K562 (cell line): ENCODE measurements around the gene GPR32. TPM values are rescaled to one million over a fixed set of nuclear protein-coding genes. Genes with fewer than 3 reads are reported as not detected.

Experiments used
- ATF6 ChIP-seq: sonication (generic); formaldehyde crosslinking; IDR thresholded peaks from 2 replicates; pipeline ENCODE4 v1.4.0; 2020; ENCODE audit warnings: mild to moderate bottlenecking, missing genetic modification reagents
- CCNT2 ChIP-seq: IDR thresholded peaks from 2 replicates; pipeline ENCODE4 v1.6.1; 2011; ENCODE audit warnings: borderline replicate concordance, low read depth, mild to moderate bottlenecking, moderate library complexity, mixed read lengths, low read length; ENCODE audit not compliant: insufficient read length; ENCODE audit errors: extremely low read depth
- CHD1 ChIP-seq: fragments of 200-600 bp; sonication (generic); IDR thresholded peaks from one replicate; pipeline ENCODE4 v1.6.1; 2012; ENCODE audit warnings: mild to moderate bottlenecking, moderate library complexity, low read length, inconsistent platforms
- CREB5 ChIP-seq: fragments of 250-450 bp; sonication (Bioruptor Pico); IDR thresholded peaks from 2 replicates; pipeline ENCODE4 v1.5.0; 2020; ENCODE audit warnings: mild to moderate bottlenecking
- E2F4 ChIP-seq: sonication (generic); formaldehyde crosslinking; IDR thresholded peaks from 2 replicates; pipeline ENCODE4 v1.8.0; 2022; ENCODE audit warnings: mild to moderate bottlenecking, low read depth, missing genetic modification reagents
- HDGF ChIP-seq: fragments of 450-650 bp; IDR thresholded peaks from 2 replicates; pipeline ENCODE4 v1.6.1; 2016
- JUNB ChIP-seq: fragments of 450-650 bp; formaldehyde crosslinking; conservative IDR thresholded peaks from 2 replicates; pipeline ENCODE4 v1.4.0; 2020; ENCODE audit warnings: mild to moderate bottlenecking
- MCM3 ChIP-seq: fragments of 450-650 bp; IDR thresholded peaks from 2 replicates; pipeline ENCODE4 v1.6.1; 2016
- MED1 ChIP-seq: sonication (generic); formaldehyde crosslinking; IDR thresholded peaks from 2 replicates; pipeline ENCODE4 v1.8.1; 2023; ENCODE audit warnings: missing genetic modification reagents, borderline replicate concordance
- NEUROD1 ChIP-seq: fragments of 150-350 bp; IDR thresholded peaks from 2 replicates; pipeline ENCODE4 v1.6.1; 2014; ENCODE audit warnings: borderline replicate concordance, low read length, low read depth; ENCODE audit not compliant: partially characterized antibody
- NFIC ChIP-seq: fragments of 450-650 bp; IDR thresholded peaks from 2 replicates; pipeline ENCODE4 v1.6.1; 2017; ENCODE audit warnings: mild to moderate bottlenecking, inconsistent platforms
- PTTG1 ChIP-seq: fragments of 450-650 bp; IDR thresholded peaks from 2 replicates; pipeline ENCODE4 v1.6.1; 2016; ENCODE audit warnings: low read depth, mild to moderate bottlenecking, missing genetic modification characterization, missing compliant biosample characterization
- RBM39 ChIP-seq: fragments of 200-400 bp; formaldehyde crosslinking; optimal IDR thresholded peaks from 2 replicates; pipeline ENCODE3; 2018; ENCODE audit warnings: low read depth, low read length
- RFX5 ChIP-seq: IDR thresholded peaks from 2 replicates; pipeline ENCODE4 v1.6.1; 2011; ENCODE audit warnings: low read depth, mild to moderate bottlenecking, improper control_type of control experiment, low read length
- SNRNP70 ChIP-seq: fragments of 200-400 bp; formaldehyde crosslinking; optimal IDR thresholded peaks from 2 replicates; pipeline ENCODE3; 2017; ENCODE audit warnings: low read depth, low read length
- TAL1 ChIP-seq: fragments of 450-650 bp; IDR thresholded peaks from 2 replicates; pipeline ENCODE4 v1.6.1; 2016; ENCODE audit warnings: mild to moderate bottlenecking
- TCF7 ChIP-seq: sonication (generic); IDR thresholded peaks from 2 replicates; pipeline ENCODE4 v1.6.1; 2016; ENCODE audit warnings: antibody characterized with exemption, borderline replicate concordance
- ZBTB49 ChIP-seq: sonication (generic); formaldehyde crosslinking; IDR thresholded peaks from 2 replicates; pipeline ENCODE4 v1.8.0; 2022; ENCODE audit warnings: missing genetic modification reagents, mild to moderate bottlenecking, borderline replicate concordance
- ZBTB7A ChIP-seq: IDR thresholded peaks from 2 replicates; pipeline ENCODE4 v1.6.1; 2011; ENCODE audit warnings: low read depth, mild to moderate bottlenecking, low read length, moderate library complexity, borderline replicate concordance; ENCODE audit not compliant: control insufficient read depth
- ZKSCAN8 ChIP-seq: fragments of 200-800 bp; sonication (Bioruptor generic); IDR thresholded peaks from 2 replicates; pipeline ENCODE4 v1.6.1; 2016; ENCODE audit warnings: missing genetic modification characterization, missing compliant biosample characterization
- ZNF165 ChIP-seq: fragments of 250-450 bp; sonication (Bioruptor Pico); IDR thresholded peaks from 2 replicates; pipeline ENCODE4 v1.4.0; 2020; ENCODE audit warnings: borderline replicate concordance
- ZNF217 ChIP-seq: sonication (generic); formaldehyde crosslinking; IDR thresholded peaks from 2 replicates; pipeline ENCODE4 v1.8.0; 2022; ENCODE audit warnings: mild to moderate bottlenecking, missing genetic modification reagents
- ZNF316 ChIP-seq: fragments of 450-650 bp; IDR thresholded peaks from 2 replicates; pipeline ENCODE4 v1.6.1; 2016
- polyA plus RNA-seq, 8 experiments: library from polyadenylated mRNA; depleted of rRNA in 4 of 8; stranded (reverse) in 5 of 8; unstranded in 3 of 8; fragments of >200 nt; fragmentation: Nextera tagmentation in 2 of 8; fragmentation: Illumina TruSeq in 1 of 8; extraction: Ambion mirVana in 2 of 8; extraction: Trizol in 1 of 8; gene quantifications; 2 replicates each; pipeline versions ENCODE4 v1.2.1 to v1.2.3, GENCODE V29; 2011 to 2014; ENCODE audit warnings: inconsistent platforms in 1 of 8, missing spikeins in 1 of 8
- total RNA-seq, 7 experiments: library from RNA; depleted of rRNA in 6 of 7; stranded (reverse); fragments of >200 nt in 6 of 7; fragmentation: Illumina TruSeq in 2 of 7; extraction: Trizol in 2 of 7; gene quantifications; 2 replicates each; pipeline versions ENCODE4 v1.2.1 to v1.2.3, GENCODE V29; 2011 to 2021; ENCODE audit warnings: low replicate concordance in 1 of 7

The GPR32 gene
- total and polyA plus RNA-seq, 9 of the 15 experiments (the other 6 are each of a cell fraction or from before 2014, with no cell fraction given), result not detected

GRCh38 chr19:50725218-50725910 is 44.9 kb upstream of the GPR32 start (continued):
- TF ChIP-seq CREB5 (CRISPR knock-in tag) (no peak), TCF7 (no peak), MCM3 (no peak), PTTG1 (no peak), CHD1 (no peak), ZBTB49 (no peak), TAL1 (no peak), HDGF (no peak), ZBTB7A (no peak), ZNF316 (no peak), ATF6 (no peak), MED1 (no peak), CCNT2 (no peak), JUNB (CRISPR knock-in tag) (no peak), ZKSCAN8 (no peak), E2F4 (CRISPR knock-in tag) (peak; percentile 82; the same call in 1 of the 2 replicates), RBM39 (no peak), RFX5 (no peak), SNRNP70 (no peak), NFIC (peak; percentile 29; the same call in 1 of the 2 replicates), ZNF165 (CRISPR knock-in tag) (no peak), ZNF217 (CRISPR knock-in tag) (no peak), NEUROD1 (no peak)
